CD4-positive, alpha-beta T cell treated with Interleukin-15 for 4 hours (primary cell): ENCODE results near the gene CCRL2.

Source experiments
- DNase-seq: peaks from one replicate; pipeline ENCODE4 v3.0.0-alpha.2; 2020; ENCODE audit warnings: low spot score

The CCRL2 gene

GRCh38 chr3:46406788-46407611 lies at the start of gene CCRL2, which contains the start of gene CCR5AS:
CCRL2 (plus strand) TSS chr3:46407259; CDS start chr3:46408080, 821 bp downstream.
CCR5AS (minus strand) TSS chr3:46407066.
- DNase-seq, result peak; percentile 49

GRCh38 chr3:46358466-46358865 lies 48.6 kb upstream of the CCRL2 start:
- DNase-seq, result no peak

GRCh38 chr3:46359733-46360493 lies 47.1 kb upstream of the CCRL2 start:
- peak; percentile 58 for DNase-seq

GRCh38 chr3:46360907-46361306 lies 46.2 kb upstream of the CCRL2 start:
- no peak for DNase-seq

- DNase-seq, result no peak
Measured at GRCh38 chr3:46361408-46362283, 45.4 kb upstream of the CCRL2 start.

- no peak for DNase-seq
Measured at GRCh38 chr3:46365041-46365440, 42.0 kb upstream of the CCRL2 start.

- DNase-seq, result no peak
Measured at GRCh38 chr3:46365737-46366524, 41.1 kb upstream of the CCRL2 start.

GRCh38 chr3:46367811-46368210 lies 39.2 kb upstream of the CCRL2 start:
- DNase-seq, result no peak

GRCh38 chr3:46368569-46368968 lies 38.5 kb upstream of the CCRL2 start:
- DNase-seq, result peak; percentile 85

GRCh38 chr3:46369151-46369550 lies 37.9 kb upstream of the CCRL2 start:
- DNase-seq, result no peak

- DNase-seq, result no peak
Measured at GRCh38 chr3:46369675-46370132, 37.4 kb upstream of the CCRL2 start.

GRCh38 chr3:46370839-46371518 lies 36.1 kb upstream of the CCRL2 start, which contains the start of gene CCR5:
CCR5 (plus strand) TSS chr3:46370946; CDS start chr3:46372903, 1,957 bp downstream.
- peak; percentile 75 for DNase-seq

- no peak for DNase-seq
Measured at GRCh38 chr3:46371519-46372340, 35.3 kb upstream of the CCRL2 start.

- DNase-seq, result peak; percentile 55
Measured at GRCh38 chr3:46372492-46373359, 34.3 kb upstream of the CCRL2 start.

- no peak for DNase-seq
Measured at GRCh38 chr3:46374755-46375154, 32.3 kb upstream of the CCRL2 start.

- DNase-seq, result no peak
Measured at GRCh38 chr3:46375218-46375617, 31.8 kb upstream of the CCRL2 start.

GRCh38 chr3:46375814-46376213 lies 31.2 kb upstream of the CCRL2 start:
- no peak for DNase-seq

- peak; percentile 64 for DNase-seq
Measured at GRCh38 chr3:46378426-46378942, 28.6 kb upstream of the CCRL2 start.
